Measurements from ENCODE around the gene PCDHGA2.

- TF ChIP-seq EZH2 (IDR thresholded peaks at IDR 0.05; ENCODE audit: borderline replicate concordance) (no peak), CTCF (IDR thresholded peaks at IDR 0.05; ENCODE audit: poor library complexity) (no peak), EZH2phosphoT487 (IDR thresholded peaks at IDR 0.05; ENCODE audit: low read depth, severe bottlenecking, unreplicated experiment) (no peak)
Measured at GRCh38 chr5:141345327-141345726, 6.8 kb downstream of the PCDHGA2 start.

All from hepatocyte (in vitro differentiated cells).